ENCODE data around the gene GLT8D1.
"Not testable (repeated sequence)": the region's sequence is repeated elsewhere in the genome, so short reads cannot be mapped to it uniquely, and the experiment has no call there.

GLT8D1 gene

GRCh38 chr3:52730681-52731080, 25.1 kb upstream of the GLT8D1 start:
- no peak overlapping the region for H3K27ac ChIP-seq (ENCODE audit: poor library complexity, severe bottlenecking)
- no peaks in the 10 kb centered on the region for H3K27me3 ChIP-seq (ENCODE audit: insufficient read depth, poor library complexity, severe bottlenecking)
- no peak overlapping the region for H3K4me3 ChIP-seq (ENCODE audit: severe bottlenecking)
- H3K36me3 ChIP-seq (ENCODE audit: low read depth): peaks cover 53% of the 10 kb centered on the region
- ATAC-seq (ENCODE audit: low read depth) (no peak), DNase-seq (ENCODE audit: low spot score) (no peak)
- no peaks in the 10 kb centered on the region for H3K4me1 ChIP-seq (ENCODE audit: insufficient read depth, poor library complexity, severe bottlenecking)
- H3K9me3 ChIP-seq (ENCODE audit: severe bottlenecking): no peaks in the 10 kb centered on the region
- TF ChIP-seq CTCF (IDR thresholded peaks at IDR 0.05; ENCODE audit: poor library complexity, severe bottlenecking): no peak

- not testable (repeated sequence) for DNase-seq (ENCODE audit: low spot score); ATAC-seq (ENCODE audit: low read depth); H3K4me3 ChIP-seq (ENCODE audit: severe bottlenecking); H3K4me1 ChIP-seq (ENCODE audit: insufficient read depth, poor library complexity, severe bottlenecking); H3K27ac ChIP-seq (ENCODE audit: poor library complexity, severe bottlenecking); H3K27me3 ChIP-seq (ENCODE audit: insufficient read depth, poor library complexity, severe bottlenecking); H3K9me3 ChIP-seq (ENCODE audit: severe bottlenecking)
- H3K36me3 ChIP-seq (ENCODE audit: low read depth): peaks cover 45% of the 10 kb centered on the region
Measured at GRCh38 chr3:52728753-52729152, 23.2 kb upstream of the GLT8D1 start.

DNA sequence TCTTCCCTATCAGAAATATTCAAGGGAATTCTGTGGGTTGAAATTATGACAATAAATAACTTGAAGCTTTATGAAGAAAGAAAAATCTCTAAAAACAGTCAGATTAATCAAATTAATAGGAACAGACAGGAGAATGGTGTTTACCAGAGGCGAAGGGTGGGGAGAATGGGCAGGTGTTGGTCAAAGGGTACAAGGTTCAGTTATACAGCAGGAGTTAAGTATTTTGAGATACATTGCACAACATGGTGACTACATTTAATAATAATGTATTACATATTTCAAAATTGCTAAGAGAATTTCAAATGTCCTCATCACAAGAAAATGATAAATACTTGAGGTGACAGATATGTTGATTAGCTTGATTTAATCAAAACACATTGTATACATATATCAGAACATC, 18.9 kb upstream of the GLT8D1 start:
- no peak overlapping the region for H3K4me3 ChIP-seq (ENCODE audit: severe bottlenecking)
- no peak for DNase-seq (ENCODE audit: low spot score)
- H3K27ac ChIP-seq (ENCODE audit: poor library complexity, severe bottlenecking): no peak overlapping the region
- ATAC-seq (ENCODE audit: low read depth): no peak
- no peaks in the 10 kb centered on the region for H3K4me1 ChIP-seq (ENCODE audit: insufficient read depth, poor library complexity, severe bottlenecking)
- no peaks in the 10 kb centered on the region for H3K27me3 ChIP-seq (ENCODE audit: insufficient read depth, poor library complexity, severe bottlenecking)
- no peak for TF ChIP-seq CTCF (IDR thresholded peaks at IDR 0.05; ENCODE audit: poor library complexity, severe bottlenecking)
- H3K36me3 ChIP-seq (ENCODE audit: low read depth): peaks cover 16% of the 10 kb centered on the region
- H3K9me3 ChIP-seq (ENCODE audit: severe bottlenecking): no peaks in the 10 kb centered on the region

DNA sequence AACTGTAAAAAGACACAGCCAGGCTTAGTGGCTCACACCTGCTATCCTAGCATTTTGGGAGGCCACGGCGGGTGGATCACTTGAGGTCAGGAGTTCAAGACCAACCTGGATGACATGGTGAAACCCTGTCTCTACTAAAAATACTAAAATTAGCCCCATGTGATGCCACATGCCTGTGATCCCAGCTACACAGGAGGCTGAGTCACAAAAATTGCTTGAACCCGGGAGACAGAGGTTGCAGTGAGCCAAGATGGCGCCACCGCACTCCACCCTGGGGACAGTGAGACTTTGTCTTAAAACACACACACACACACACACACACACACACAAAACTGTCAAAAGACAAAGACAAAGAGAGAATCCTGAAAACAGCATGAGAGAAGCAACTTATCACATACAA, 18.3 kb upstream of the GLT8D1 start:
- ATAC-seq (ENCODE audit: low read depth): no peak
- Histone ChIP-seq H3K36me3 (ENCODE audit: low read depth) (peaks cover 19% of the 10 kb centered on the region), H3K9me3 (ENCODE audit: severe bottlenecking) (no peaks in the 10 kb centered on the region), H3K4me3 (ENCODE audit: severe bottlenecking) (no peak overlapping the region), H3K27me3 (ENCODE audit: insufficient read depth, poor library complexity, severe bottlenecking) (no peaks in the 10 kb centered on the region), H3K27ac (ENCODE audit: poor library complexity, severe bottlenecking) (no peak overlapping the region), H3K4me1 (ENCODE audit: insufficient read depth, poor library complexity, severe bottlenecking) (no peaks in the 10 kb centered on the region)
- DNase-seq (ENCODE audit: low spot score): no peak
- no peak for TF ChIP-seq CTCF (IDR thresholded peaks at IDR 0.05; ENCODE audit: poor library complexity, severe bottlenecking)

DNA sequence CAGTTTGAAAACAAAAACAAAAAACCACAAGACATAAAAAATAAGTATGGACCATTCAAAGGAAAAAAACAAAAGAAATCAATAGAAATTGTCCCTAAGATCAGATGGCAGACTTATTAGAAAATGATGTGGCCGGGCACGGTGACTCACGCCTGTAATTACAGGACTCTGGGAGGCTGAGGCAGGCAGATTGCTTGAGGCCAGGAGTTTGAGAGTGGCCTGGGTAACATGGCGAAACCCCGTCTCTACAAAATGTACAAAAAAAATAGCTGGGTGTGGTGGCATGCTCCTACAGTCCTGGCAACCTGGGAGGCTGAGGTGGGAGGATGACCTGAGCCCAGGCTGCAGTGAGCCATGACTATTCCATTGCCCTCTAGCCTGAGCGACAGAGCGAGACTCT, 16.9 kb upstream of the GLT8D1 start:
- ATAC-seq (ENCODE audit: low read depth): no peak

More for the DNA sequence above, 16.9 kb upstream of the GLT8D1 start:
- Histone ChIP-seq H3K36me3 (ENCODE audit: low read depth) (peaks cover 15% of the 10 kb centered on the region), H3K4me3 (ENCODE audit: severe bottlenecking) (no peak overlapping the region), H3K9me3 (ENCODE audit: severe bottlenecking) (no peaks in the 10 kb centered on the region), H3K27me3 (ENCODE audit: insufficient read depth, poor library complexity, severe bottlenecking) (no peaks in the 10 kb centered on the region), H3K4me1 (ENCODE audit: insufficient read depth, poor library complexity, severe bottlenecking) (no peaks in the 10 kb centered on the region), H3K27ac (ENCODE audit: poor library complexity, severe bottlenecking) (no peak overlapping the region)
- no peak for DNase-seq (ENCODE audit: low spot score)
- TF ChIP-seq CTCF (IDR thresholded peaks at IDR 0.05; ENCODE audit: poor library complexity, severe bottlenecking): no peak

All from RWPE2 (cell line).